Stimulated activated CD4-positive, alpha-beta T cell treated with anti-CD3 and anti-CD28 coated beads, Interleukin-1b, Interleukin-23, amount 100 ng/mL, for 48 hours (primary cell): ENCODE measurements around the gene SLC29A2.
A peak's percentile ranks its signal among the peaks of the same experiment; 100 is the strongest.

Source experiments
- DNase-seq: peaks from one replicate; pipeline ENCODE4 v3.0.0-alpha.2; 2020

SLC29A2 gene

DNA sequence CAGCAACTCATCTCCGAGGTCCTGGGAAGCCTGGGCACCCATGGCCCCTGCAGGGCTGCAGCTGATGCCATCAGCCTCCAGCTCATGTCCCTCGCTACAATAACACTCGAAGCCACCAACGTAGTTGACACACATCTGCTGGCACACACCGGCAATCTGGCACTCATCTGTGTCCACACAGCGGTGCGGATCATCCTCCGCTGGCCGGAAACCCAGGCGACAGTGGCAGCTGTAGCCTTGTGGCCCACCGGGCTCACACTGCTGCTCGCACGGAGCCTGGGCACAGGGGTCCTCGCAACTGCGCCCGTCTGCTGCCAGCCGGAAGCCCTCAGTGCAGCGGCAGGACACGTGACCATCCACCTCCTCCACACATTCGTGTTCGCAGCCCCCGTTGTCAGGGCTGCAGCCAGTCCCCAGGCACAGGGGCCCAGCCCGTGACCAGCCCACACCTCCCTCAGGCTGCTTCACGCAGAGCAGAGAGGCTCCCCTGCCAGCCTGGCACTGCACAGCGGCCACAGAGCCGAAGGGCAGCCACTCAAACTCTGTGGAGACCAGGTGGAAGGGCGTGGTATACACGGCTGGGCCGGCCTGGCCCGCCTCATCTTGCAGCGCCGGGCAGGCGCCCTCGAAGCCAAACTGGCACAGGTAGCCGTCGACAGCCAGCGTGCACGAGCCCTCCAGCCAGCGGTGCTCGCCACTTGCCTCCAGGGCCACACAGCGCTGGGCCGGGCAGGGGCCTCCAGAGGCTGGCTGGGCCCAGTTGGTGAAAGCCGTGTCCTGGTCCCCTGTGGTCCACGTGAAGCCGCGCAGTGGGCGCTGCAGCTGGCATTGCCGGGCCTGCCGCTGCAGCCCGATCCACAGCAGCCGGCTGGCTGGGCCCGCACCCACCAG lies 55.4 kb downstream of the SLC29A2 start:
- no peak for DNase-seq

- DNase-seq: no peak
Observed at GRCh38 chr11:66315498-66315885, 56.1 kb downstream of the SLC29A2 start.

DNA sequence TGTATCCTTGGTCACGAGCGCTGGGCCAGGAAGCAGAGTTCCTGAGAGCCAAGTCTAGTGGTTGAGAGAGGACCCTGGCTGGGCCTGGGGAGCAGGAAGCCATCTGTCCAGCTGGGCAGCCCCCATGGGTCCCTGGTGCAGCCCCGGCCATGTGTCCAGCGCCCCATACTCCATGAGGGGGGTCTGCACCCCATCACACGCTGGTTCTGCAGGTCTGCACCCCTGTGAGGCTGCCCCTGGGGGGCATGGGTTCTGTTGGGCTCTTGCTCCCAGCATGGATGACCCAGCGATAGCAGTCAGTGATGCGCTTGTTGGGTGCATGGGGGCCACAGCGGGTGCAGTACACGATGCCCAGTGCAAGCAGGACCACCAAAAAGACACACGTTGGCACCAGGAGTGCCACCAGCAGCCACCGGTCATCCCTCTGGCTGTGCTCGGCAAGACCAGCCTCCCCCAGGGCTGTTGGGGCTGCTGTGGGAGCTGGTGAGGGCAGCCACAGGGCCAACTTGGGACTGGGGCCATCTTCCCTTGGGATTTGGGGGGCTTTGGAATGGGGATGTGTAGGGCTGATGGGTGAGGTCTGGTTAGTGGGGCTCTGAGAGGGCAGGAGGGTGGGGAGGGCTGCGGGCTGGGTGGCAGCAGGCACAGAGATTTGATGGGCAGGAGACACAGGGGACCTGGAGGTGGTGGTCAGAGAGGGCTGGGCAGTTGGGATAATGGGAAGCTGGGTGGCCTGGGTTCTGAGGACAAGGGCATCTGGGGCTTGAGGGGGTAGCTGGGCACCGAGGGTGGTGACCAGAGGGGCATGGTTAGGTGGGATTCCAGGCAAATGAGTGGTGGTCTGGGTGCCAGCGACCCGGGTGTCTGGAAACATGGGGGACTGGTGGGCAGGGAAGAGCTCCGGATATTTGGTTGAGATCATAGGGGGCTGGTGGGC lies 56.7 kb downstream of the SLC29A2 start:
- no peak for DNase-seq

DNA sequence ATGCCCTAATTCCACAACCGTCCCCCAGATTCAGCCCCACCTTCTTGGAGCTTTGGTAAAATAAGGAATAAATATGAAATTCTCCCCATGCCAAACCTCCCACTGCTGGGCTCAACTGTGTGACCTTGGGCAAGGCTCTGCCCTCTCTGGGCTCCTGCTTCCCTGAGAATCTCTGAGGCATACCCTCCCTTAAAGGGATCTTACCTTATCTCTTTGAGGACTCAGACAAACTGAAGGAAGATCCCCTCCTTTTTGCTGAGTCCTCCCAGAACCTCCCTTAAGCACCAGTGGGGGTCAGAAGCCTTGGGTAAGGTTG lies 57.4 kb downstream of the SLC29A2 start:
- DNase-seq: no peak

DNA sequence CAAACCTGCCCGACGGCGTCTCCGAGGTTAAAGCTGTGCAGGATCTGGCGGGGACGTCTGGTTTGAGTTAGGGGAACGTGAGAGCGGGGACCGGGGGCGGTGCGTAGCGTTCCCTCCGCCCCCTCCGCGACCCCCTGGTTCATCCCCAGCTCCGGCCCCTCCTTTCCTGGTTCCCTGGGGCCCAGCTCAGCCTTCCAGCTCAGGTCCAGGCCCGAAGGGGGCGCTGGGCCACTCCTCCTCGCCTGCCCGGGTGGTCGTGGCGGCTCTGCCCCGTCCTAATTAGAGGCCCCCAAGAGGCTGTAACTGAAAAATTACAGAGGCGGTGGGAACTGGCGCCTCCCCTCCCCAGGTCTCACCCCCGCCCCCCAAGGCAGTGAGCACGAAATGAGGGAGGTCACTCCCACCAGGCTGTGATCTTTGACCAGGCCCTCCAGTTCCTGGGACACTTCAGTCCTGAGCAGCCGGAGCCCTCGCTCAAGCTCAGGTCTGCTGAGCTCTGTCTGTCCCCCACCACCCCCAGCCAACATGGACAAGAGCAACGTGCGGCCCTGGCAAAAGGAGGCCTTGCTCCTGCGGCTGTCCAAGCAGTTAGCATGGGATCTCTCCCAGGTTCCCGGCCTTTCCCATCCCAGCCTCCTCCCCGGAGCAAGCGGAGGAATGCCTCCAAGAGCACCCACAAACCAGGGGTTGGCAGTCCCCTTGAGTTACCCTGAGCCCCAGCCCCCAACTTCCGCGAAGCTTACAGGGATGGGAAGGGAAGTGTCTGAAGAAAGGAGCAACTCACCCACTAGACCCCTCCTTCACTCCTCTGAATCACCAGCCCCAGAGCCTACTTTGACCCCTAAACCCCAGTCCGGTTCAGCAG lies 58.0 kb downstream of the SLC29A2 start:
- no peak for DNase-seq

DNA sequence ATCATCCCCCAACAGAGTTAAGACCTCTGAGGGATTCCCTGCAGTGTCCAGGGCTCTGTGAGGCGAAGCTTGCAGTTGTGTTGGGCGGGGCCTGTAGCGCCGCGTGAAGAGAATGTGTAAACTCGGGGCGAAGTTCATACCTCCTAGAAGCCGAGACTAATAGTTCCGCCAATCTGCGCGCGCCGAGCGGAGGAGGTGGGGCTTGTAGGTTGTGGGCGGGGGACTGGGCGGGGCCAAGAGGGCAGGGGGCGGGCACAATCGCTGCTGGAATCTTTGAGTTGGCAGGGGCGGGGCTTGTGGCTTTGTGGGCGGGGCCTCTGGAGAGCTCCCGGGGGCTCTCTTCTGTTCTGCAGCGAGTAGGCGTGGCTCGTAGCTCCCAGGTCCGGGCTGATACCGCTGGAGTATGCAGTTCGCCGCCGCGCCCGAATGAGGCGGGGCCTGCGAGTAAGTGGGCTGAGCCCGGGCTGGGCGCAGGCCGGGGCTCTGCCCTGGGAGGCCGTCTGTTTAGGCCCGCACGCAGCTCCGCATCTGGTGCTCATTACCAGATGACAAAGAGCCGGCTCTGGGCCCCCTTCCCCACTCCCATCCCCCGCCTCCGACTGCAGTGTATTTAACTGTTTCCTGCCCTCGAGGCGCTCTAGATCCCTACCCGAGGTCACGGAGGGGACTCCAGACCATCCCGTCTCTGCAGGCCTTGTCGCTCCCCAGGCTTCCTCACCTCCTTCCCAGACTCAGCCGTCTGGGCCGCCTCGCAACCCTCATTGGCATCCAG lies 58.8 kb downstream of the SLC29A2 start:
- peak; percentile 97 for DNase-seq
